IMR-90 (cell line): Measurements from ENCODE around the gene NALF2. TPM values are rescaled to one million over a fixed set of nuclear protein-coding genes. Genes with fewer than 3 reads are reported as not detected.

ENCODE experiments used
- ATAC-seq: fragments of 200-7000 bp; cut with Tn5 transposase; 2 replicates; pipeline ENCODE4 v1.9.1; 2020; ENCODE audit warnings: low read depth, mild to moderate bottlenecking, moderate library complexity
- BruUV-seq: library from RNA; stranded (reverse); fragments of 400-500 nt; replicated peaks from 2 replicates; lab custom pipeline; 2021; lab: Mats Ljungman, UMichigan
- CTCF ChIA-PET: fragments of 300-600 bp; formaldehyde crosslinking; extraction: SDS; loops from one replicate; lab custom pipeline; 2021; ENCODE audit warnings: antibody characterized with exemption; lab: Yijun Ruan, JAX
- POLR2A ChIA-PET: fragments of 300-600 bp; sonication (Branson Sonifier 250); formaldehyde crosslinking; loops from one replicate; lab custom pipeline; 2022; ENCODE audit warnings: antibody characterized with exemption; ENCODE audit not compliant: unreplicated experiment; lab: Charles Lee
- DNase-seq: peaks from one replicate; pipeline ENCODE4 v3.0.0; 2013
- H2AFZ ChIP-seq: replicated peaks from 2 replicates; pipeline ENCODE3; 2013; ENCODE audit warnings: low read length, mild to moderate bottlenecking; ENCODE audit not compliant: poor library complexity
- H2AK5ac ChIP-seq: 2 replicates; pipeline ENCODE4 v1.6.1; 2013; ENCODE audit warnings: low read depth, low read length, inconsistent platforms
- H2AK9ac ChIP-seq: replicated peaks from 2 replicates; pipeline ENCODE3; 2013; ENCODE audit warnings: mild to moderate bottlenecking, low read depth, low read length, moderate library complexity; ENCODE audit not compliant: poor library complexity
- H2BK120ac ChIP-seq: 2 replicates; pipeline ENCODE4 v1.6.1; 2013; ENCODE audit warnings: low read depth, low read length, inconsistent platforms
- H2BK15ac ChIP-seq: 3 replicates; pipeline ENCODE4 v1.6.1; 2013; ENCODE audit warnings: low read depth, low read length, inconsistent platforms
- H2BK20ac ChIP-seq: 2 replicates; pipeline ENCODE4 v1.6.1; 2013; ENCODE audit warnings: low read depth, mild to moderate bottlenecking, inconsistent platforms, low read length, moderate library complexity
- H2BK5ac ChIP-seq: 2 replicates; pipeline ENCODE4 v1.6.1; 2013; ENCODE audit warnings: mild to moderate bottlenecking, low read depth, low read length, inconsistent platforms; ENCODE audit not compliant: poor library complexity, severe bottlenecking
- H3K14ac ChIP-seq: replicated peaks from 2 replicates; pipeline ENCODE4 v1.6.1; 2013; ENCODE audit warnings: low read depth, low read length, inconsistent platforms
- H3K18ac ChIP-seq: 2 replicates; pipeline ENCODE4 v1.6.1; 2013; ENCODE audit warnings: low read depth, low read length, control low read depth
- H3K23ac ChIP-seq: 2 replicates; pipeline ENCODE4 v1.6.1; 2013; ENCODE audit warnings: low read depth, low read length, inconsistent platforms
- H3K27ac ChIP-seq: 2 replicates; pipeline ENCODE4 v1.5.1; 2013; ENCODE audit warnings: mild to moderate bottlenecking, control low read depth, low read length; ENCODE audit not compliant: insufficient read depth
- H3K27me3 ChIP-seq: 2 replicates; pipeline ENCODE4 v1.6.1; 2013; ENCODE audit warnings: low read length; ENCODE audit not compliant: control insufficient read depth, insufficient read depth
- H3K36me3 ChIP-seq: 2 replicates; pipeline ENCODE4 v1.6.1; 2013; ENCODE audit warnings: low read length, mixed read lengths; ENCODE audit not compliant: control insufficient read depth, insufficient read depth
- H3K4ac ChIP-seq: 2 replicates; pipeline ENCODE4 v1.6.1; 2013; ENCODE audit warnings: low read depth, low read length, inconsistent platforms
- H3K4me1 ChIP-seq: 2 replicates; pipeline ENCODE4 v1.6.1; 2013; ENCODE audit warnings: low read length, mixed read lengths; ENCODE audit not compliant: control insufficient read depth, insufficient read depth
- H3K4me2 ChIP-seq: 2 replicates; pipeline ENCODE4 v1.6.1; 2013; ENCODE audit warnings: low read depth, mild to moderate bottlenecking, control low read depth, low read length, moderate library complexity
- H3K4me3 ChIP-seq: 2 replicates; pipeline ENCODE4 v1.5.1; 2013; ENCODE audit warnings: low read depth, mild to moderate bottlenecking, control low read depth, low read length, moderate library complexity; ENCODE audit not compliant: insufficient read depth
- H3K56ac ChIP-seq: 2 replicates; pipeline ENCODE4 v1.6.1; 2013; ENCODE audit warnings: low read length, inconsistent platforms; ENCODE audit not compliant: insufficient read depth; ENCODE audit errors: extremely low read depth
- H3K79me1 ChIP-seq, 2 experiments: 2 replicates each; pipeline ENCODE4 v1.6.1; 2013; ENCODE audit warnings: low read length in 2 of 2, inconsistent platforms in 1 of 2, low read depth in 1 of 2
- H3K9ac ChIP-seq: 2 replicates; pipeline ENCODE4 v1.6.1; 2013; ENCODE audit warnings: low read depth, low read length, control low read depth
- H3K9me1 ChIP-seq: 2 replicates; pipeline ENCODE4 v1.6.1; 2013; ENCODE audit warnings: low read length, inconsistent platforms; ENCODE audit not compliant: insufficient read depth
- H3K9me3 ChIP-seq: 2 replicates; pipeline ENCODE4 v1.6.1; 2013; ENCODE audit warnings: low read length; ENCODE audit not compliant: control insufficient read depth, insufficient read depth
- H4K20me1 ChIP-seq: 2 replicates; pipeline ENCODE4 v1.6.1; 2013; ENCODE audit warnings: low read length, inconsistent platforms; ENCODE audit not compliant: insufficient read depth
- H4K5ac ChIP-seq: 2 replicates; pipeline ENCODE4 v1.6.1; 2013; ENCODE audit warnings: mild to moderate bottlenecking, low read depth, low read length, control low read depth
- H4K8ac ChIP-seq, 2 experiments: 2 replicates each; pipeline ENCODE4 v1.6.1; 2013; ENCODE audit warnings: low read depth in 2 of 2, low read length in 2 of 2, control low read depth in 1 of 2, inconsistent platforms in 1 of 2
- H4K91ac ChIP-seq: 2 replicates; pipeline ENCODE4 v1.6.1; 2013; ENCODE audit warnings: low read depth, low read length, inconsistent platforms; ENCODE audit not compliant: insufficient read depth
- BHLHE40 ChIP-seq: fragments of 150-350 bp; IDR thresholded peaks from 2 replicates; pipeline ENCODE4 v1.6.1; 2016; ENCODE audit warnings: mild to moderate bottlenecking, low read depth, low read length
- CEBPB ChIP-seq: IDR thresholded peaks from 2 replicates; pipeline ENCODE4 v1.6.1; 2012; ENCODE audit warnings: low read depth, low read length, improper control_type of control experiment
- ELK1 ChIP-seq: fragments of 150-350 bp; IDR thresholded peaks from 2 replicates; pipeline ENCODE4 v1.6.1; 2016; ENCODE audit warnings: low read depth, mild to moderate bottlenecking, low read length, moderate library complexity, borderline replicate concordance
- MAFK ChIP-seq: IDR thresholded peaks from 2 replicates; pipeline ENCODE4 v1.6.1; 2012; ENCODE audit warnings: low read depth, low read length, improper control_type of control experiment
- MAZ ChIP-seq: IDR thresholded peaks from 2 replicates; pipeline ENCODE4 v1.6.1; 2012; ENCODE audit warnings: low read depth, mild to moderate bottlenecking, low read length, improper control_type of control experiment, moderate library complexity, borderline replicate concordance
- MXI1 ChIP-seq: IDR thresholded peaks from 2 replicates; pipeline ENCODE4 v1.6.1; 2012; ENCODE audit warnings: low read depth, mild to moderate bottlenecking, low read length, moderate library complexity, borderline replicate concordance
- NFE2L2 ChIP-seq: fragments of 150-350 bp; IDR thresholded peaks from 2 replicates; pipeline ENCODE4 v1.6.1; 2016; ENCODE audit warnings: low read depth, mild to moderate bottlenecking, low read length
- POLR2A ChIP-seq: IDR thresholded peaks from 2 replicates; pipeline ENCODE4 v1.6.1; 2012; ENCODE audit warnings: mild to moderate bottlenecking, low read depth, low read length
- RAD21 ChIP-seq: IDR thresholded peaks from 2 replicates; pipeline ENCODE4 v1.6.1; 2012; ENCODE audit warnings: low read length, improper control_type of control experiment
- RCOR1 ChIP-seq: IDR thresholded peaks from 2 replicates; pipeline ENCODE4 v1.6.1; 2012; ENCODE audit warnings: mild to moderate bottlenecking, low read length, improper control_type of control experiment; ENCODE audit not compliant: insufficient replicate concordance
- SMC3 ChIP-seq: fragments of 150-350 bp; IDR thresholded peaks from 2 replicates; pipeline ENCODE4 v1.6.1; 2016; ENCODE audit warnings: low read depth, mild to moderate bottlenecking, antibody characterized with exemption, low read length, moderate library complexity
- WGBS, 2 experiments: methylation state at CpG; one replicate each; pipeline versions ENCODE4 v1.1.5 to v1.1.7; 2013; ENCODE audit warnings: missing lambda C conversion rate in 2 of 2; ENCODE audit not compliant: insufficient read length in 1 of 2; ENCODE audit errors: extremely low coverage in 2 of 2; 5-methylcytosine and 5-hydroxymethylcytosine counted together
- dilution Hi-C: fragments of 300-500 bp; cut with HindIII; formaldehyde crosslinking; loops from one replicate; pipeline ENCODE4 v1.14.3; 2018; ENCODE audit warnings: low sequenced_read_pairs; ENCODE audit not compliant: unreplicated experiment
- in situ Hi-C: fragments of 300-500 bp; cut with MboI; formaldehyde crosslinking; loops from 3 replicates; pipeline ENCODE4 v1.14.3; 2019; ENCODE audit warnings: low sequenced_read_pairs, inconsistent platforms, mixed read lengths
- intact Hi-C: fragments of 100-400 bp; cut with micrococcal nuclease; formaldehyde crosslinking; loops from 2 replicates; pipeline ENCODE4 v1.10.0; 2022
- polyA plus RNA-seq, 3 experiments: library from polyadenylated mRNA; depleted of rRNA; stranded (reverse); fragments of >200 nt; gene quantifications; 2 replicates each; pipeline ENCODE4 v1.2.3, GENCODE V29; 2012; ENCODE audit warnings: low replicate concordance in 1 of 3
- total RNA-seq: library from RNA; depleted of rRNA; stranded (reverse); fragments of >200 nt; gene quantifications from 2 replicates; pipeline ENCODE4 v1.2.3, GENCODE V29; 2012
- TF ChIP-seq, protein P1 (sequence below): conservative IDR thresholded peaks from 2 replicates; pipeline ENCODE4 v1.5.1; 2012; ENCODE audit warnings: mild to moderate bottlenecking, low read depth, low read length, improper control_type of control experiment
- TF ChIP-seq, protein P2 (sequence below): fragments of 150-350 bp; IDR thresholded peaks from 2 replicates; pipeline ENCODE4 v1.6.1; 2017; ENCODE audit warnings: mild to moderate bottlenecking, antibody characterized with exemption, low read length, low read depth

Gene NALF2
- total and polyA plus RNA-seq, 2 of the 4 experiments (the other 2 are of a cell fraction) = not detected

- peak; percentile 98 for ATAC-seq
- H4K91ac ChIP-seq = no peak overlapping the region
- WGBS, 2 experiments = 35% methylated on average over 25 of the region's 45 CpGs; no CpG with 5 or more reads in 1 of the 2 experiments
- H3K79me1 ChIP-seq = no peaks in the 10 kb centered on the region
- H3K23ac ChIP-seq = no peak overlapping the region
- intact Hi-C loops = loop anchor here (2.0 kb wide), 1 partner anchor 80 kb away; no protein-coding TSS in a partner anchor
- H2BK120ac ChIP-seq = no peak overlapping the region
- H2AFZ ChIP-seq = peak overlapping the region; percentile 82
- H3K4me2 ChIP-seq = no peak overlapping the region; the same call in 1 of the 2 replicates
- no peak overlapping the region for H2AK9ac ChIP-seq
- no peak overlapping the region for H3K27ac ChIP-seq
- H2BK5ac ChIP-seq = no peak overlapping the region
- TF ChIP-seq CEBPB = no peak
- no peak for TF ChIP-seq MXI1
- TF ChIP-seq NFE2L2 = no peak
- TF ChIP-seq, protein P1, sequence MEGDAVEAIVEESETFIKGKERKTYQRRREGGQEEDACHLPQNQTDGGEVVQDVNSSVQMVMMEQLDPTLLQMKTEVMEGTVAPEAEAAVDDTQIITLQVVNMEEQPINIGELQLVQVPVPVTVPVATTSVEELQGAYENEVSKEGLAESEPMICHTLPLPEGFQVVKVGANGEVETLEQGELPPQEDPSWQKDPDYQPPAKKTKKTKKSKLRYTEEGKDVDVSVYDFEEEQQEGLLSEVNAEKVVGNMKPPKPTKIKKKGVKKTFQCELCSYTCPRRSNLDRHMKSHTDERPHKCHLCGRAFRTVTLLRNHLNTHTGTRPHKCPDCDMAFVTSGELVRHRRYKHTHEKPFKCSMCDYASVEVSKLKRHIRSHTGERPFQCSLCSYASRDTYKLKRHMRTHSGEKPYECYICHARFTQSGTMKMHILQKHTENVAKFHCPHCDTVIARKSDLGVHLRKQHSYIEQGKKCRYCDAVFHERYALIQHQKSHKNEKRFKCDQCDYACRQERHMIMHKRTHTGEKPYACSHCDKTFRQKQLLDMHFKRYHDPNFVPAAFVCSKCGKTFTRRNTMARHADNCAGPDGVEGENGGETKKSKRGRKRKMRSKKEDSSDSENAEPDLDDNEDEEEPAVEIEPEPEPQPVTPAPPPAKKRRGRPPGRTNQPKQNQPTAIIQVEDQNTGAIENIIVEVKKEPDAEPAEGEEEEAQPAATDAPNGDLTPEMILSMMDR = peak; percentile 61
- no peak for TF ChIP-seq MAZ
- no peak for TF ChIP-seq RCOR1
- peak; percentile 69 for TF ChIP-seq RAD21
- TF ChIP-seq SMC3 = peak; percentile 52
- no peak for TF ChIP-seq MAFK
- no peak for TF ChIP-seq POLR2A
- no peak for TF ChIP-seq BHLHE40
- no peak for TF ChIP-seq ELK1
- TF ChIP-seq, protein P2, sequence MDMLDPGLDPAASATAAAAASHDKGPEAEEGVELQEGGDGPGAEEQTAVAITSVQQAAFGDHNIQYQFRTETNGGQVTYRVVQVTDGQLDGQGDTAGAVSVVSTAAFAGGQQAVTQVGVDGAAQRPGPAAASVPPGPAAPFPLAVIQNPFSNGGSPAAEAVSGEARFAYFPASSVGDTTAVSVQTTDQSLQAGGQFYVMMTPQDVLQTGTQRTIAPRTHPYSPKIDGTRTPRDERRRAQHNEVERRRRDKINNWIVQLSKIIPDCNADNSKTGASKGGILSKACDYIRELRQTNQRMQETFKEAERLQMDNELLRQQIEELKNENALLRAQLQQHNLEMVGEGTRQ = no peak
- in situ Hi-C loops = no loop called here
- no peak overlapping the region for H3K4ac ChIP-seq
- no peak overlapping the region for H4K5ac ChIP-seq
- no peak overlapping the region for H3K4me3 ChIP-seq
- no peaks in the 10 kb centered on the region for H3K9me1 ChIP-seq
- H2BK15ac ChIP-seq = no peak overlapping the region
- H3K9ac ChIP-seq = no peak overlapping the region
- no peak overlapping the region for H2AK5ac ChIP-seq
- no peaks in the 10 kb centered on the region for H3K36me3 ChIP-seq
- peaks cover 4% of the 10 kb centered on the region for H3K27me3 ChIP-seq
- no peak overlapping the region for H3K14ac ChIP-seq
- no peak overlapping the region for H2BK20ac ChIP-seq
- H4K8ac ChIP-seq = no peak overlapping the region
- no peak overlapping the region for H3K18ac ChIP-seq
- peak; percentile 16 for DNase-seq
- no TSS peak for BruUV-seq
- H3K56ac ChIP-seq = no peak overlapping the region
- no peaks in the 10 kb centered on the region for H3K4me1 ChIP-seq
- CTCF ChIA-PET = no interaction called here
- dilution Hi-C loops = no loop called here
- POLR2A ChIA-PET = no interaction called here
- H3K9me3 ChIP-seq = 0 out of 2 replicates have a peak, but pooled peaks cover 2% of the 10 kb centered on the region
- H4K20me1 ChIP-seq = no peaks in the 10 kb centered on the region
Measured at GRCh38 chrX:69538321-69538876, 34.3 kb downstream of the NALF2 start.
